OCI-LY3 (cell line): Measurements from ENCODE around the gene DCTN4.
A peak's percentile ranks its signal among the peaks of the same experiment; 100 is the strongest.
"Not testable (repeated sequence)": the region's sequence is repeated elsewhere in the genome, so short reads cannot be mapped to it uniquely, and the experiment has no call there.

Experiments used
- H2AFZ ChIP-seq: fragments of 200-600, 300-600 bp; shearing (Covaris generic); 2 replicates; pipeline ENCODE4 v1.6.0; 2014; ENCODE audit warnings: antibody characterized with exemption, low read depth, low read length
- H3K27ac ChIP-seq: fragments of 200-600, 300-600 bp; sonication (generic); 2 replicates; pipeline ENCODE4 v1.5.1; 2014; ENCODE audit warnings: mild to moderate bottlenecking, low read length, moderate library complexity, mixed read lengths
- H3K27me3 ChIP-seq: fragments of 200-600, 300-600 bp; sonication (generic); 2 replicates; pipeline ENCODE4 v1.6.1; 2014; ENCODE audit warnings: low read depth, low read length, mixed read lengths
- H3K36me3 ChIP-seq: fragments of 200-600, 300-600 bp; sonication (generic); replicated peaks from 2 replicates; pipeline ENCODE3; 2014; ENCODE audit warnings: low read depth, low read length, mixed read lengths
- H3K4me1 ChIP-seq: fragments of 300-600, 200-600 bp; sonication (generic); 2 replicates; pipeline ENCODE4 v1.6.1; 2014; ENCODE audit warnings: low read length, mixed read lengths
- H3K4me2 ChIP-seq: fragments of 200-600, 300-600 bp; sonication (generic); 2 replicates; pipeline ENCODE4 v1.6.1; 2014; ENCODE audit warnings: low read length, mixed read lengths
- H3K4me3 ChIP-seq: fragments of 300-600, 200-600 bp; sonication (generic); 2 replicates; pipeline ENCODE4 v1.5.1; 2014; ENCODE audit warnings: antibody characterized with exemption, mild to moderate bottlenecking, low read length, moderate library complexity
- H3K79me2 ChIP-seq: fragments of 300-600, 200-600 bp; shearing (Covaris generic); 2 replicates; pipeline ENCODE4 v1.6.1; 2014; ENCODE audit warnings: mild to moderate bottlenecking, low read length, mixed read lengths
- H3K9ac ChIP-seq: fragments of 300-600, 200-600 bp; shearing (Covaris generic); 2 replicates; pipeline ENCODE4 v1.6.0; 2014; ENCODE audit warnings: mild to moderate bottlenecking, low read length, moderate library complexity
- H3K9me3 ChIP-seq: fragments of 200-600, 300-600 bp; shearing (Covaris generic); 2 replicates; pipeline ENCODE4 v1.6.1; 2014; ENCODE audit warnings: low read length, mixed read lengths; ENCODE audit not compliant: insufficient read depth
- H4K20me1 ChIP-seq: fragments of 200-600, 300-600 bp; sonication (generic); 2 replicates; pipeline ENCODE4 v1.6.1; 2016; ENCODE audit warnings: low read length, mixed read lengths; ENCODE audit not compliant: insufficient read depth
- EZH2phosphoT487 ChIP-seq: fragments of 200-600 bp; shearing (Covaris generic); IDR thresholded peaks from 2 replicates; pipeline ENCODE4 v1.6.1; 2018; ENCODE audit warnings: antibody characterized with exemption, mixed run types, low read depth
- TF ChIP-seq, protein P1 (sequence below): fragments of 200-600, 300-600 bp; sonication (generic); IDR thresholded peaks from 2 replicates; pipeline ENCODE4 v1.5.1; 2014; ENCODE audit warnings: antibody characterized with exemption, low read length, low read depth

The DCTN4 gene

DNA sequence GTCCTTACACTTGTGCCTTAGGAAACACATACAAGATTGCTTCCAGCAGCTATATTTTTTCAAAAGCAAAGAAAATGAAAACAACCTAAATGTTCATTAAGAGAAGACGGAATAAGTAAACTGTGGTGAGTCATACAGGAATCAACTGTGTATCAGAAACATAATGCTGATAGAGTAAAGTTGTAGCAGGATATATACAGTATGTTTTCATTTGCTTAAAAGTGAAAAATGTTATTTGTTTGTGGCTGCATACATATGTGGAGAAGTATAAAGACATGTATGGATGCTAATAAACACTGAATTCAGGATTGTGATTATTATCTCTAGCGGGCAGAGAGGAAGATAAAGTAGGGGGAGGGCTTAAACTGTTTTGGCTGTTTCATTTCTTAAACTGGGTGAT, 8.3 kb downstream of the DCTN4 start:
- Histone ChIP-seq H3K79me2 (peaks cover 19% of the 10 kb centered on the region), H3K4me2 (peak overlapping the region; percentile 49; the same call in 1 of the 2 replicates), H3K36me3 (peaks cover 17% of the 10 kb centered on the region)

DNA sequence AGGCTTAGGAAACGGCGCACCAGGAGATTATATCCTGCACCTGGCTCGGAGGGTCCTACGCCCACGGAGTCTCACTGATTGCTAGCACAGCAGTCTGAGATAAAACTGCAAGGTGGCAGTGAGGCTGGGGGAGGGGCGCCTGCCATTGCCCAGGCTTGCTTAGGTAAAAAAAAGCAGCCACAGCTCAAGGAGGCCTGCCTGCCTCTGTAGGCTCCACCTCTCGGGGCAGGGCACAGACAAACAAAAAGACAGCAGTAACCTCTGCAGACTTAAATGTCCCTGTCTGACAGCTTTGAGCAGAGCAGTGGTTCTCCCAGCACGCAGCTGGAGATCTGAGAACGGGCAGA, 15.7 kb downstream of the DCTN4 start:
- not testable (repeated sequence) for H2AFZ ChIP-seq, H3K9me3 ChIP-seq, H3K4me1 ChIP-seq, H3K27me3 ChIP-seq, H4K20me1 ChIP-seq, H3K4me2 ChIP-seq, H3K79me2 ChIP-seq, H3K9ac ChIP-seq, H3K36me3 ChIP-seq, H3K27ac ChIP-seq, H3K4me3 ChIP-seq

More for the DNA sequence above, 8.3 kb downstream of the DCTN4 start:
- no peaks in the 10 kb centered on the region for H3K27me3 ChIP-seq
- H3K9ac ChIP-seq, result no peak overlapping the region
- TF ChIP-seq, protein P1, sequence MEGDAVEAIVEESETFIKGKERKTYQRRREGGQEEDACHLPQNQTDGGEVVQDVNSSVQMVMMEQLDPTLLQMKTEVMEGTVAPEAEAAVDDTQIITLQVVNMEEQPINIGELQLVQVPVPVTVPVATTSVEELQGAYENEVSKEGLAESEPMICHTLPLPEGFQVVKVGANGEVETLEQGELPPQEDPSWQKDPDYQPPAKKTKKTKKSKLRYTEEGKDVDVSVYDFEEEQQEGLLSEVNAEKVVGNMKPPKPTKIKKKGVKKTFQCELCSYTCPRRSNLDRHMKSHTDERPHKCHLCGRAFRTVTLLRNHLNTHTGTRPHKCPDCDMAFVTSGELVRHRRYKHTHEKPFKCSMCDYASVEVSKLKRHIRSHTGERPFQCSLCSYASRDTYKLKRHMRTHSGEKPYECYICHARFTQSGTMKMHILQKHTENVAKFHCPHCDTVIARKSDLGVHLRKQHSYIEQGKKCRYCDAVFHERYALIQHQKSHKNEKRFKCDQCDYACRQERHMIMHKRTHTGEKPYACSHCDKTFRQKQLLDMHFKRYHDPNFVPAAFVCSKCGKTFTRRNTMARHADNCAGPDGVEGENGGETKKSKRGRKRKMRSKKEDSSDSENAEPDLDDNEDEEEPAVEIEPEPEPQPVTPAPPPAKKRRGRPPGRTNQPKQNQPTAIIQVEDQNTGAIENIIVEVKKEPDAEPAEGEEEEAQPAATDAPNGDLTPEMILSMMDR, result no peak
- no peak for TF ChIP-seq EZH2phosphoT487
- H3K27ac ChIP-seq, result peak overlapping the region; percentile 77; the same call in 1 of the 2 replicates
- no peak overlapping the region for H2AFZ ChIP-seq
- H3K9me3 ChIP-seq, result no peaks in the 10 kb centered on the region
- no peaks in the 10 kb centered on the region for H4K20me1 ChIP-seq
- H3K4me3 ChIP-seq, result no peak overlapping the region; the same call in 1 of the 2 replicates
- H3K4me1 ChIP-seq, result peaks cover 19% of the 10 kb centered on the region

DNA sequence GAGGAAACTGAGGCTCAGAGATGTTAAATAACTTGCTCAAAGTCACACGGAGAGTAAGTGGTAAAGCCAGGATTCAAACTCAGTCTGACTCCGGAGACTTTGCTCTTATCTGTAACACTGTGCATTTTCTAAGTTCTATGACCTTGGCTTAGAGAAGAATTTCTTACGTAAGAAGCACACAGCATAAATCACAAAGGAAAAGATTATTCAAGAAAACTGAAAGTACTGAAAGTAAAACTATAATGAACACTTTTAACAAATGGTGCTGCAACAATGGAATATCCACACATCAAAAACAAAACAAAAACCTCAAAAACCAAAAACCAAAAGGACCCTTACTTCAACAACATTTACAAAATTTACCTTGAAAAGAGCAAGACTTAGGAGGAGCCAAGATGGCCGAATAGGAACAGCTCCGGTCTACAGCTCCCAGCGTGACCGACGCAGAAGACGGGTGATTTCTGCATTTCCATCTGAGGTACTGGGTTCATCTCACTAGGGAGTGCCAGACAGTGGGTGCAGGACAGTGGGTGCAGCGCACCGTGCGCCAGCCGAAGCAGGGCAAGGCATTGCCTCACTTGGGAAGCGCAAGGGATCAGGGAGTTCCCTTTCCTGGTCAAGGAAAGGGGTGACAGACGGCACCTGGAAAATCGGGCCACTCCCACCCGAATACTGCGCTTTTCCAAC, 16.2 kb downstream of the DCTN4 start:
- not testable (repeated sequence) for H3K79me2 ChIP-seq, H2AFZ ChIP-seq, H4K20me1 ChIP-seq, H3K4me3 ChIP-seq, H3K4me2 ChIP-seq, H3K36me3 ChIP-seq, H3K9me3 ChIP-seq, H3K27me3 ChIP-seq, H3K27ac ChIP-seq, H3K9ac ChIP-seq, H3K4me1 ChIP-seq

DNA sequence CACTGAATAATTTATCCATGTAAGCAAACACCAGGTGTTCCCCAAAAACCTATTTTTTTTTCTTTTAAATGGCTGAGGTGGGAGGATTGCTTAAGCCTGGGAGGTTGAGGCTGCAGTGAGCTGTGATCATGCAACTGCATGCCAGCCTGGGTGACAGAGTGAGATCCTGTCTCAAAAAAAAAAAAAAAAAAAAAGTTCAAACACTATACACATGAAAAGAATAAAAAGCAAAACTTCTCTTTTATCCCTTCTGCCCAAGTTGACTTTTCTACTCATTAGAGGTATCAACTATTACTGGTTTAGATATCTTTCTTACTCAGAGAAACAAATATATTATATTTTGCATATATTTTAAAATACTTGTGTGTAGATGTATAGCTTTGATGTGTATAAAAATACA, 17.8 kb downstream of the DCTN4 start:
- H3K36me3 ChIP-seq, result no peaks in the 10 kb centered on the region
- H2AFZ ChIP-seq, result no peak overlapping the region
- no peaks in the 10 kb centered on the region for H3K27me3 ChIP-seq
- H3K79me2 ChIP-seq, result peaks cover 15% of the 10 kb centered on the region; the same call in 1 of the 2 replicates
- H3K9ac ChIP-seq, result no peak overlapping the region
- H3K4me1 ChIP-seq, result no peaks in the 10 kb centered on the region
- no peak overlapping the region for H3K4me2 ChIP-seq
- TF ChIP-seq, protein P1, result no peak
- no peak for TF ChIP-seq EZH2phosphoT487
- no peaks in the 10 kb centered on the region for H4K20me1 ChIP-seq
- no peaks in the 10 kb centered on the region for H3K9me3 ChIP-seq
- no peak overlapping the region for H3K4me3 ChIP-seq
- H3K27ac ChIP-seq, result no peak overlapping the region

DNA sequence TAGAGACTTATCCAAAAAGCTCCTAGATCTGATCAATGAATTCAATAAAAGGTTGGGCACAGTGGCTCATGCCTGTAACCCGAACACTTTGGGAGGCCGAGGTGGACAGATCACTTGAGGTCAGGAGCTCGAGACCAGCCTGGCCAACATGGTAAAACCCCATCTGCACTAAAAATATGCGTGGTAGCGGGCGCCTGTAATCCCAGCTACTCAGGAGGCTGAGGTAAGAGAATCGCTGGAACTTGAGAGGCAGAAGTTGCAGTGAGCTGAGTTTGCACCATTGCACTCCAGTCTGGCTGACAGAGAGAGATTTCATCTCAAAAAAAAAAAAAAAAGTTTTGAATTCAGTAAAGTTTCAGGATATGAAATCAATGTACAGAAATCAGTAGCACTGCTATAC, 20.0 kb downstream of the DCTN4 start:
- Histone ChIP-seq H3K4me3 (no peak overlapping the region), H3K36me3 (no peaks in the 10 kb centered on the region), H3K27me3 (no peaks in the 10 kb centered on the region), H3K4me1 (peaks cover 17% of the 10 kb centered on the region), H2AFZ (no peak overlapping the region), H4K20me1 (no peaks in the 10 kb centered on the region), H3K9ac (no peak overlapping the region), H3K9me3 (no peaks in the 10 kb centered on the region), H3K4me2 (no peak overlapping the region), H3K27ac (no peak overlapping the region), H3K79me2 (peaks cover 30% of the 10 kb centered on the region)
- no peak for TF ChIP-seq EZH2phosphoT487
- TF ChIP-seq, protein P1, result no peak
